OCI-LY3 (cell line): ENCODE results near the gene ZNF202.
"Not testable (repeated sequence)": the region's sequence is repeated elsewhere in the genome, so short reads cannot be mapped to it uniquely, and the experiment has no call there.

Experiments used
- EZH2phosphoT487 ChIP-seq: fragments of 200-600 bp; shearing (Covaris generic); IDR thresholded peaks from 2 replicates; pipeline ENCODE4 v1.6.1; 2018; ENCODE audit warnings: antibody characterized with exemption, mixed run types, low read depth
- TF ChIP-seq, protein P1 (sequence below): fragments of 200-600, 300-600 bp; sonication (generic); IDR thresholded peaks from 2 replicates; pipeline ENCODE4 v1.5.1; 2014; ENCODE audit warnings: antibody characterized with exemption, low read length, low read depth

DNA sequence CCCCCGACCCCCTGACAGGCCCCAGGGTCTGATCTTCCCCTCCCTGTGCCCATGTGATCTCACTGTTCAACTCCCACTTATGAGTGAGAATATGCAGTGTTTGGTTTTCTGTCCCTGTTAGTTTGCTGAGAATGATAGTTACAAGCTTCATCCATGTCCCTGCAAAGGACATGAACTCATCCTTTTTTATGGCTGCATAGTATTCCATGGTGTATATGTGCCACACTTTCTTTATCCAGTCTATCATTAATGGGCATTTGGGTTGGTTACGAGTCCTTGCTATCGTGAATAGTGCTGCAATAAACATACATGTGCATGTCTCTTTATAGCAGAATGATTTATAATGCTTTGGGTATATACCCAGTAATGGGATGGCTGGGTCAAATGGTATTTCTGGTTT, 28.8 kb downstream of the ZNF202 start:
- TF ChIP-seq, protein P1, sequence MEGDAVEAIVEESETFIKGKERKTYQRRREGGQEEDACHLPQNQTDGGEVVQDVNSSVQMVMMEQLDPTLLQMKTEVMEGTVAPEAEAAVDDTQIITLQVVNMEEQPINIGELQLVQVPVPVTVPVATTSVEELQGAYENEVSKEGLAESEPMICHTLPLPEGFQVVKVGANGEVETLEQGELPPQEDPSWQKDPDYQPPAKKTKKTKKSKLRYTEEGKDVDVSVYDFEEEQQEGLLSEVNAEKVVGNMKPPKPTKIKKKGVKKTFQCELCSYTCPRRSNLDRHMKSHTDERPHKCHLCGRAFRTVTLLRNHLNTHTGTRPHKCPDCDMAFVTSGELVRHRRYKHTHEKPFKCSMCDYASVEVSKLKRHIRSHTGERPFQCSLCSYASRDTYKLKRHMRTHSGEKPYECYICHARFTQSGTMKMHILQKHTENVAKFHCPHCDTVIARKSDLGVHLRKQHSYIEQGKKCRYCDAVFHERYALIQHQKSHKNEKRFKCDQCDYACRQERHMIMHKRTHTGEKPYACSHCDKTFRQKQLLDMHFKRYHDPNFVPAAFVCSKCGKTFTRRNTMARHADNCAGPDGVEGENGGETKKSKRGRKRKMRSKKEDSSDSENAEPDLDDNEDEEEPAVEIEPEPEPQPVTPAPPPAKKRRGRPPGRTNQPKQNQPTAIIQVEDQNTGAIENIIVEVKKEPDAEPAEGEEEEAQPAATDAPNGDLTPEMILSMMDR, result not testable (repeated sequence)
- TF ChIP-seq EZH2phosphoT487, result not testable (repeated sequence)
